Measurements from ENCODE around the gene TSHZ2. TPM values are rescaled to one million over a fixed set of nuclear protein-coding genes. Genes with fewer than 3 reads are reported as not detected.

Gene TSHZ2
- total RNA-seq, 4 donors from 2014 or later, result 4.0 to 57.8 (median 10.3) TPM

- H3K9me3 ChIP-seq, result no peaks in the 10 kb centered on the region
- H3K36me3 ChIP-seq, result no peaks in the 10 kb centered on the region
- no peak overlapping the region for H3K4me3 ChIP-seq
- no peak for TF ChIP-seq CTCF (IDR thresholded peaks at IDR 0.05)
- no peak for TF ChIP-seq POLR2A (IDR thresholded peaks at IDR 0.05)
- no peak for DNase-seq
- H3K4me1 ChIP-seq, result no peaks in the 10 kb centered on the region
- no peaks in the 10 kb centered on the region for H3K27me3 ChIP-seq
- no peak overlapping the region for H3K27ac ChIP-seq
Observed at GRCh38 chr20:53354314-53354713, 382.2 kb downstream of the TSHZ2 start.

DNA sequence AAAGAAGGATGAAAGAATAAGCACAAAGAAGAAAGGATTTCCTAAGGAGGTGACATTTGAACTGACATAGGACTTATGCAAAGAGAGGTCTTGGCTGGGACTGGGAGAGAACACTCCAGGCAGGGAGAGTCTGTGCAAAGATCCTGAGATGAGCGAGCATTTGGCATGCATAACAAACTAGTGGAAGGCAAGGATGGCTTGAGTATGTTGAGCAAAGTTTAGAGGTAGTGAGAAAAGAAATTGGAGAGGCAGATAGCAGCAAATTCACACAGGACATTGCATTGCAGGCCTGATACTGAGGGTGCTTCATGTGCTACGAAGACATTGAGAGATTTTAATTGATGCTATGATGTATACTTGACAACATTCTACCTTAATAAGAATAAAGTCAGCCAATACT, 383.6 kb downstream of the TSHZ2 start:
- Histone ChIP-seq H3K4me1 (no peaks in the 10 kb centered on the region), H3K27ac (no peak overlapping the region), H3K36me3 (no peaks in the 10 kb centered on the region), H3K4me3 (no peak overlapping the region), H3K9me3 (no peaks in the 10 kb centered on the region), H3K27me3 (no peaks in the 10 kb centered on the region)
- TF ChIP-seq POLR2A (IDR thresholded peaks at IDR 0.05) (no peak), CTCF (IDR thresholded peaks at IDR 0.05) (no peak)
- no peak for DNase-seq

DNA sequence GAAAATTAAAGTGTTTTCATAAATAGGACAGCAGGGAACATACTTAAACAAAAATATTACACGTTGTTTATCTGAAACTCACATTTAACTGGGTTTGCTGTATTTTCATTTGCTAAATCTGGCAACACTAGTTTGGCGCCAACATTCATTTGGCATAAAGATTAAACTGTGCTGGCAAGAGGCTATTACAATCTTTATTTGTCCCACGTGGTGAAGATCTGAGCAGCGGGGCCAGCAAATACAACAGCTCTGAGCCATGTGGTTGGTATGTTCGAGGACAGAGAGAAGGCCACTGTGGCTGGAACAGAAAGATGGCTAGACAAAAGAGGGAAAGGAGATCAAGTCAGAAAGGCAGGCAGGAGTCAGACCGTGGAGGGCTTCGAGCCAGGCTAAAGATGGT, 387.3 kb downstream of the TSHZ2 start:
- DNase-seq, result no peak
- H3K4me3 ChIP-seq, result no peak overlapping the region
- H3K27ac ChIP-seq, result no peak overlapping the region
- H3K36me3 ChIP-seq, result no peaks in the 10 kb centered on the region
- H3K4me1 ChIP-seq, result no peaks in the 10 kb centered on the region
- TF ChIP-seq CTCF (IDR thresholded peaks at IDR 0.05) (no peak), POLR2A (IDR thresholded peaks at IDR 0.05) (no peak)
- no peaks in the 10 kb centered on the region for H3K9me3 ChIP-seq
- no peaks in the 10 kb centered on the region for H3K27me3 ChIP-seq

- no peaks in the 10 kb centered on the region for H3K36me3 ChIP-seq
- no peak for TF ChIP-seq CTCF (IDR thresholded peaks at IDR 0.05)
- TF ChIP-seq POLR2A (IDR thresholded peaks at IDR 0.05), result no peak
- no peaks in the 10 kb centered on the region for H3K4me1 ChIP-seq
- H3K9me3 ChIP-seq, result no peaks in the 10 kb centered on the region
- no peak overlapping the region for H3K4me3 ChIP-seq
- H3K27me3 ChIP-seq, result no peaks in the 10 kb centered on the region
- no peak overlapping the region for H3K27ac ChIP-seq
- DNase-seq, result no peak
Observed at GRCh38 chr20:53360852-53361251, 388.7 kb downstream of the TSHZ2 start.

- no peaks in the 10 kb centered on the region for H3K27me3 ChIP-seq
- no peaks in the 10 kb centered on the region for H3K9me3 ChIP-seq
- H3K4me1 ChIP-seq, result no peaks in the 10 kb centered on the region
- H3K4me3 ChIP-seq, result no peak overlapping the region
- H3K36me3 ChIP-seq, result no peaks in the 10 kb centered on the region
- TF ChIP-seq CTCF (IDR thresholded peaks at IDR 0.05), result no peak
- no peak for TF ChIP-seq POLR2A (IDR thresholded peaks at IDR 0.05)
- DNase-seq, result no peak
- H3K27ac ChIP-seq, result no peak overlapping the region
Observed at GRCh38 chr20:53362736-53363135, 390.6 kb downstream of the TSHZ2 start.

DNA sequence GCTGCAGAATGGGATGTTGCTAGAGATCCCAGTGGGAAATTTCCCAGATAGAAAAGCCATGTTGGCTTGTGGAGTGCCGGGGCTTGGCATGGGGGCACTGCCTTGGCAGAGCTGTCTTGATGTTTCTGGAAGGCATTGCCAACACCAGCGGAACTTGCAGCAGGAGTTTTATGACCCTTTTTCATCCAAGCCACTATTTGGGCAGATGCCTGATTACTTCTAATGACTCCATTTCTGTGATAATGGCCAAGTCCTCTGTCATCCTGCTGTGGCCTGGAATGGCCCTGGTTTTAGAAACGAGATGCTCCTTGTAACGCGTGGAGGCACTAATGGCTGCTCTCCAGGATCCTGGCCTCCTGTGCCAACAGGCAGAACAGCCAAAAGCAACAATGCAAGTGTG, 392.5 kb downstream of the TSHZ2 start:
- Histone ChIP-seq H3K27me3 (no peaks in the 10 kb centered on the region), H3K9me3 (no peaks in the 10 kb centered on the region), H3K36me3 (no peaks in the 10 kb centered on the region), H3K4me1 (no peaks in the 10 kb centered on the region), H3K4me3 (no peak overlapping the region), H3K27ac (no peak overlapping the region)
- TF ChIP-seq CTCF (IDR thresholded peaks at IDR 0.05) (no peak), POLR2A (IDR thresholded peaks at IDR 0.05) (no peak)
- DNase-seq, result no peak
